Fibroblast of skin of right quadriceps (primary cell): ENCODE results near the gene ITPR1.
A peak's percentile ranks its signal among the peaks of the same experiment; 100 is the strongest.

Experiments
- DNase-seq: peaks from one replicate; pipeline ENCODE4 v3.0.0-alpha.2; 2013

ITPR1 gene

DNA sequence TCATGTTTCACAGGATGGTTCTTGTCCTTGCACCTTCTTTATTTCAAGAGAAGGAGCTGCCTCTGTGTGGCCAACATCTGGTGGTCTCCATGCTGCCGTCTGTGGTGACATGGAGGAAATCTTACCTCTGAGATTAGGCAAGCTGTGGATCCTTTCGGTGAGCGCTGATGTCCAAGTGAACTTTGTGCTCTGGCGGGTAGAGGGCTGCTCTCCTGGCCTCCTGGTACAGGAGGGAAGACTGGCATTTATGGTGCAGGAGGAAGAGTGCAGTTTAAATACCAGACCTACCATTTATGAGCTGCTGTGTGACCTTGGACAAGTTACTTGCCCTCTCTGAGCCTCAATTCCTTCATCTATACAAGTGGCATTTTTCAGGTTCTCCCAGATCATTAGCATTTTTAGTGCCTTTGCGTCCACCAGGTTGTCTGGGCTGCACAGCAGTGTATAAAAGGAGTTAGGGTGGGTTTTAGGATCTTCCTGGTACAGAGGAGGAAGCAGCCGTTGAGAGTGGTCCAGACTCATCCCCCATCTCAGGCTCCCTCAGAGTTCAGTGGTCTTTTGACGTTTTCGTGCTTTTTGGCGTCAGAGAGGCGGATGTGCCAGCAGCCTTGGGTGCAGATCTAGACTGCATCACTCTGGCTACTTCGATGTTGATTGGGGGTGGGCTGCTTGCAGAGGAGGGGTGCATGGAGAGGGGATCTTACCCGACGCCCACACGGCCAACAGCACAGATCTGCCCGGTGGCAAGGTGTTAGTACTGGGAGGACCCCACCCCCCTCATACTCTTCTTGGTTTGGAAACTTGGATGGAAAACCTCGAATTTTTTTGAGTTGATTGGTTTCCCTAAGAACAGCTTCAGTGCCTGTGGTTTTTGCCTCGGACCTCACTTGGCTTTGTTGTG is 162.2 kb downstream of the ITPR1 start:
- no peak for DNase-seq

DNA sequence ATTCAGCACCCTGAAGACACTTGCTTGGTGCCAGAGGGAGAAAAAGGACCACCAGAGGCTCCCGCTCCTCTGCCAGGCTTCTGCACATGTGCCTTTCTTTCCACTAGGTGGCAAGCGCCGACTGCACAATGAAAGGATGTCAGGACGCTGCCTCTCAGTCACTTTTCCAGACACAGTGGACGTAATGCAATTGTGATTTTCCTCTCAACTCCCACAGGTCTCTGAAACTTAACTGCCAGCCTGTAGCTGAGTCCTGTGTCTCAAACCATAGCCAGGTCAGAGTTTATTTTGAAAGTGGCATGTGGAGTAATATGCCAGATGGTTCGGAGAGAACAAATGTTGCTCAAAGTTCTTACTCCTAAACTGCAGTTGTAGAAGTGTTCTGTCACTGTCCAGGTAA is 162.9 kb downstream of the ITPR1 start:
- DNase-seq, result peak; percentile 77

- DNase-seq, result no peak
Observed at GRCh38 chr3:4656626-4657328, 163.6 kb downstream of the ITPR1 start.

DNA sequence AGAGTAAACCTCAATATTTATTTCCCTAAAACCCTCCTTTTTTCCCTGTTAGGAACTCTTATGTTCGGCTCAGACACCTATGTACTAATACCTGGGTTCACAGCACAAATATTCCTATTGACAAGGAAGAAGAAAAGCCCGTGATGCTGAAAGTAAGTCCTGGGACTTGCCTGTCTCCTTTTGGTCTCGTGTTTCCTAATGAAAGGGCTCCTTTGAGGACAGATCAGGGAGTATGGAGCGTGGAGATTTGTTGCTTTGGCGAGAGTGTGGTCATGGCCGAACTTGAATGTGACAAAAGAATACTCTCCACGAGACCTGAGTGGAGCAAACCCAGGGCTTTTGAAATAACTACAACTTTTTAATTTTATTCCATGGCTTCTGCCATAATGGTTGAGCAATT is 167.8 kb downstream of the ITPR1 start:
- no peak for DNase-seq

GRCh38 chr3:4664412-4664811 is 171.3 kb downstream of the ITPR1 start:
- no peak for DNase-seq

DNA sequence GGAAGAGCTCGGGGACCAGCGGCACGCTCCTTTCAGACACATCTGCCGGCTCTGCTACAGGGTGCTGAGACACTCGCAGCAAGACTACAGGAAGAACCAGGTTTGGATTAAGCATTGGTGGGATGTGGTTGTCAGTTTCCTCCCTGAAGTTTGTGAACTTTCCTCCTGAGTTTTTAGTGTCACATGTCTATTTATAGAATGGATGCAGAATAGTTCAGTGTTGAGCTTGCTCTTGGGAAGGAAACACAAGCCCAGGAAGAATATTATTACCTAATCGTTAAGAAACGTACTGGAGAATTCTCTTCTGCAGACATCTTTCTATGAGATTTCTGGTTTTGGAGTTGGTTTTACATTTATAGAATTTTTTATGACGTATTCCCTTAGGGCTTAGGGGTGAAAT is 172.0 kb downstream of the ITPR1 start:
- DNase-seq, result peak; percentile 22

DNA sequence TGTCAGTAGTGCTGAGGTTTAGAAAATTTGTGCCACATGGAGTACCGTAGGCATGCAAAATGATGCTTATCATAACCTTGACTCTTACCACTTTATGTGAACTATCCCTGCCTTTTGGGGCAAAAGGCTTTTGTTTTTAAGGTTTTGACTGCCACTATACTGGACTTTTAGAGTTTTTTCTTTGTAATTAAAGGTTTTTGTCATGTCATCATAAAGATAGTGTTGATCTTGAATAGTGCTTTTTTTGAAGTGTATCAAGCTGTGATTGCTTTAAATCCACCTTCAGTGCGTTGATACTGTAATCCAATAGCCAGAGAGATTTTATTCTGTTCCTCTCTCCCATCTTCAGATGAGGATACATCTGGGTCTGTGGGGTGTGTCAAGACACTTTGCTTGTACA is 172.9 kb downstream of the ITPR1 start:
- no peak for DNase-seq

- DNase-seq, result no peak
Observed at GRCh38 chr3:4670352-4670751, 177.2 kb downstream of the ITPR1 start.

GRCh38 chr3:4672725-4673275 is 179.7 kb downstream of the ITPR1 start:
- no peak for DNase-seq

- peak; percentile 49 for DNase-seq
Observed at GRCh38 chr3:4674216-4674615, 181.1 kb downstream of the ITPR1 start.

DNA sequence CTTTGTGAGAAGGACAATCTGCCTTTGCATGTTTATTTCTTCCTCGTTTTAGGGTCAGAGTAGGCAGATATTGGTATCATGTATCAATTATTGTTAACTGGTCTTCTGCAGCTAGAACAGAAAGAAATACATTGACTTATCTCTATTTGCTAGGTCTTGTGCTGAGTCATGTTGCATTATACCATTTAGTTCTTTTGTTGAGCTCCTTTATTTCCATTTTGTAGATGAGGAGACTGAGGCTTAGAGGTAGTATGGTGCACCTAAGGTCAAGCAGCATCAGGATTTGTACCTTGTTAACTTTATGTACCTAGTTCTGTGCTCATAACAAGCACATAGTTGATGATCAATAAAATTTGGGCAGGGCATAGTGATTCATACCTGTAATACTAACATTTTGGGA is 182.6 kb downstream of the ITPR1 start:
- no peak for DNase-seq

DNA sequence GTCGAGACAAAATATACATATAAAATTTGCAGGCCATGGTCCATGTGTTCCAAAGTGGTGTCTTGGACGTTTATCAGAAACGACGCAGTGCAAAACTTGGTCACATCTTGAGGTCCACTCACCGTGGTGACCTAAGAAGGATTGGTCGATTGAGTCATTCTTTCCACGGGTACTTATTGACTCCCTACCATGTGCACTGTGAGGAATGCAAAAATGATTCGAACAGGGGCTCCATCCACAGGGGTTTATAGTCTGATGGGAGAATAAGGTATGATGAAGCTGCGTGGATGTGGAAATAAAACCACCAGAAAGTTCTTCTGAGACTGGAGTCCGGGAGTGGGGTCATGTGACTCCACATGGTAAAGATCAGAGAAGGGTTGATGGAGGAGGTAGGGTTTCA is 185.2 kb downstream of the ITPR1 start:
- DNase-seq, result no peak

GRCh38 chr3:4680227-4680691 is 187.1 kb downstream of the ITPR1 start:
- DNase-seq, result peak; percentile 42

- peak; percentile 86 for DNase-seq
Observed at GRCh38 chr3:4680871-4681300, 187.7 kb downstream of the ITPR1 start.

DNA sequence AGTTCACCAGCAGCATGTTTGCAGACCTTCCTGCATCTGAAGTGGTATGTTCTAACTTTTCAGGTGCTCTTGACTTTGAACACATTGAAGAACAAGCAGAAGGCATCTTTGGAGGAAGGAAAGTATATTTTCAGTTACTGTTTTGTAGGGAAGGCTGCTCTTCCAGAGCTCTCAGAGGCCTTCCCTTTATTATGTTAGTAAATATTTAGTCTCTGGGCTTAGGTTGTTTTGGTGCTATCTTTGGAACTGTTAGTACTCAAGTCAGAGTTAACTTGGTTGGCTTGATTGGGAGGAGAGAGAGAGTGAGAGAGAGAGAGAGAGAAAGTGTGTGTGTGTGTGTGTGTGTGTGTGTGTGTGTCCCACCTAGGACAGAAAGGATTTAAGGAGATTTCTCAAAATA is 188.2 kb downstream of the ITPR1 start:
- DNase-seq, result no peak

- DNase-seq, result no peak
Observed at GRCh38 chr3:4684117-4684516, 191.0 kb downstream of the ITPR1 start.

DNA sequence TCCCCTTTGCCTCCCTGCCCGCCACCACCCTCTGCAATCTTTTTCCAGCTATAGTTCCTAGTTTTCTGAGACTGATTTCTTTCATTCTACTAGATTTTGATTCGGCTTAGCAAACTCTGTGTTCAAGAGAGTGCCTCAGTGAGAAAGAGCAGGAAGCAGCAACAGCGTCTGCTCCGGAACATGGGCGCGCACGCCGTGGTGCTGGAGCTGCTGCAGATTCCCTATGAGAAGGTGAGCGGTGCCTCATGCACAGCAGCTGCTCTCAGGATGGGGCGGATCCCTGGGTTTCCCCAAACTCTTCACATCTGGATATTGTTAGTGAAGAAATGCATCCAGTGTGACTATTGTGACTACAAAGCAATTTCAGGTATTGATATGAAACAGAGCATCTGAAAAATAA is 191.8 kb downstream of the ITPR1 start:
- no peak for DNase-seq

GRCh38 chr3:4685673-4686345 is 192.7 kb downstream of the ITPR1 start:
- DNase-seq, result no peak

GRCh38 chr3:4686619-4687018 is 193.5 kb downstream of the ITPR1 start:
- no peak for DNase-seq

- DNase-seq, result no peak
Observed at GRCh38 chr3:4687167-4687566, 194.0 kb downstream of the ITPR1 start.

DNA sequence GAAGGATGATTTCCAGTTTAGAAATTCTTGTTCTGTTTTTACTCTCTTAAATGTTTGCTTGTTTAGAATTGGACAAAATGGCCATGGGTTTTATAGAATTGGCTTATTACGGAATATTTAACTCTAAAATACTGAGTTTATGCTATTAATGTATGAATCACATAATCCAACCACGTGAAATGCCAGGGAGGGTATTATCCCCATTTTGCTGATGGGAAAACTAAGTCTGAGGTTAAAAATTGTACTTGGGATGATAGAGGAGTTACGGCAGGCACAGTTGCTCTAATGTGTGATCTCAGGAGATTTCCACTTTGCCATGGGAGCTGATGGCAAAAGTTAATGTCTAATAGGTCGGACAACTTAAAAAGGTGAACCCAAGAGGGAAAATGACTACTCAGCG is 194.4 kb downstream of the ITPR1 start:
- DNase-seq, result no peak

- DNase-seq, result no peak
Observed at GRCh38 chr3:4688411-4688810, 195.3 kb downstream of the ITPR1 start.

DNA sequence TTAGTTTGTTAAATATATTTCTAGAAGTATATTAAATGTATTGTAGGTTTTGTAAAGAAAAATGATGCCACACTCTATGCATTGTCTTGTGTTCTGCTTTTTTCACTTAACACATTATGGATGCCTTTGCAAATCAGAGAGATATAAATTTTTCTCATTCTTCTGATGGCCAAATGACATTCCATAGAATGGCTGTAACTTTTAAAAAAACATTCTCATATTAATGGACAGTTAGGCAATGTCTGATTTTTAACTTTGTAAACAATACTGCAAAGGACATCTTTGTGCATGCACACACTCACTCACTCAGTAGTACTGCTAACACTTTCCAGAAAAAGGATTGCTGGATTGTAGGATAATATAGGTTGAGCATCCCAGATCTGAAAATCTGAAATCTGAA is 195.9 kb downstream of the ITPR1 start:
- no peak for DNase-seq
